Measurements from ENCODE around the gene BATF3.
"Not testable (repeated sequence)": the region's sequence is repeated elsewhere in the genome, so short reads cannot be mapped to it uniquely, and the experiment has no call there.

The BATF3 gene, protein sequence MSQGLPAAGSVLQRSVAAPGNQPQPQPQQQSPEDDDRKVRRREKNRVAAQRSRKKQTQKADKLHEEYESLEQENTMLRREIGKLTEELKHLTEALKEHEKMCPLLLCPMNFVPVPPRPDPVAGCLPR

DNA sequence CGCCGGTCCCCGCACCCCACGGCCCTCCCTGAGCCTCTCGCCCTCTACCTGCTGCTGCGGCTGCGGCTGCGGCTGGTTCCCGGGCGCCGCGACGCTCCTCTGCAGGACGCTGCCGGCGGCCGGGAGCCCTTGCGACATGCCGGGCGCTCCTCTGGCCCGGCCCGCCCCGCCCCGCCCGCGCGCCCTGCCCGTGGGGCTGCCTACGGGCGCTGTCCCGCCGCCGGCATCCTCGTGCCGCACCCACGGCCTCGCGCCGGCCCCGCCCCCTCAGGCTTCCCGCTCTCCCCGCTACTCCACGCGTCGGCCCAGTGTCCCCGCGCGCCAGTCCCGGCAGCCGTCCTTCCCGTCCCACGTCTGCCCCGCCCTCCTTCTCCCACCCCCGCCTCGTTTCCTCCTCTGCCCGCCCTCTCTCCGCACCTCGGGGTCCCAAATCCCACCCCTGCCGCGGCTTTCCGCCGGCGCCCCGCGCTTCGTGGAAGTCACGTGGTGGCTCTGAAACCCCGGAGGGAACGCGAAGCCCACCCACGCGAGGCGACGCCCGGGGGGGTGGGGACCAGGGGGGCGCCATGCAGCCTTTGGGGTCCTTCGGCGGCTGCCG lies at the start of gene BATF3:
BATF3 (minus strand) TSS at position 216 of the 598 bp plus-strand sequence; CDS start at position 138, 78 bp downstream.
- no peak for DNase-seq

DNA sequence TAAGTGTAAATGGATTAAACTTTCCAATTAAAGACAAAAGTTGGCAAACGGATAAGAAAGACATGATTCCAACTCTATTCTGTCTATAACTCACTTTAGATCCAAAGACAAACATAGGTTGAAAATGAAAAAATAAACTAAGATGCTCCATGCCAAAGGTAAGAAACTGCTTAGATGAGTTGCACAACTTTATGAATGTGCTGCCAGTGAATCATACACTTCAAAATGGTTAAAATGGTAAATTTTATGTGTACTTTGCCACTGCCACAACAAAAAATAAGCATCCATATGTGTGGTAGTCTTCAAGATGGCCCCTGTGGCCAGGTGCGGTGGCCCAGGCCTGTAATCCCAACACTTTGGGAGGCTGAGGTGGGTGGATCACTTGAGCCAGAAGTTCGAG lies 46.9 kb upstream of the BATF3 start:
- no peak for DNase-seq

DNA sequence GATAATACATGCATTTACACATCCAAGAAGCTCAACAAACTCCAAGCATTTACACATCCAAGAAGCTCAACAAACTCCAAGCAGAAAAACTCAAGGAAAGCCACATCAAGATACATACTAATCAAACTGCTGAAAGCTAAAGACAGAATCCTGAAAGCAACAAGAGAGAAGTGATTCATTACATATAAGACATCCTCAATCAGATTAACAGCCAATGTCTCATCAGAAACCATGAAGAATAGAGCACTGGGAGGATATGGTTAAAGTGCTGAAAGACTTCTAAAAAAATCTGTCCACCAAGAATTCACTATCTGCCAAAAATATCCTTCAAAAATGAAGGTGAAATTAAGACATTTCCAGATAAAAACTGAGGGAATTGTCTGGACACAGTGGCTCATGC lies 45.7 kb upstream of the BATF3 start:
- no peak for DNase-seq

DNA sequence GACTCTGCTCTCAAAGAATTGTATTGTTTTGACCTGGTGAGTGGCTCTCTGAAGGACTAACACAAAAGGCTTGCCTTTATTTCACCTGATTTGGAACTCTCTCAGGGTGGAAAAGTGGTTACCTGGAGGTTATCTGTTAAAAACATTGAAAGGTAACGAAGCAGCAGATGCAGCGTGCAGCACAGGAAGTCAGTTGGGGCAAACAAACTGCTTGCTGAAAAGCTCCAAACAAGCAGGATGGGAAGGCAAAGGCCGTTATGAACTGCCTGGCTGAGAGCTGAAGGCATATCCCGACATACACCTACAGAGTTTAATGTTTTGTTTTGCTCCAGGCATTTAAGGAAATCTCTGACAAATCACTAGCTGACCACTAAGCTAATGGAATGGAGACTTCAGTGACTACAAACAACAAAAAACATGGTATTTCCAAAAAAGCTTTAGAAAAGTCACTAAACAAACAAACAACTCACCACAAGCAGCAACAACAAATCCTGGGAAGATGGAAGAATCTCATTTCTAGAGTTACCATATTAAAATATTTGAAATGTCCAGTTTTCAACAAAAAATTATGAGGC lies 44.3 kb upstream of the BATF3 start:
- DNase-seq: no peak

DNA sequence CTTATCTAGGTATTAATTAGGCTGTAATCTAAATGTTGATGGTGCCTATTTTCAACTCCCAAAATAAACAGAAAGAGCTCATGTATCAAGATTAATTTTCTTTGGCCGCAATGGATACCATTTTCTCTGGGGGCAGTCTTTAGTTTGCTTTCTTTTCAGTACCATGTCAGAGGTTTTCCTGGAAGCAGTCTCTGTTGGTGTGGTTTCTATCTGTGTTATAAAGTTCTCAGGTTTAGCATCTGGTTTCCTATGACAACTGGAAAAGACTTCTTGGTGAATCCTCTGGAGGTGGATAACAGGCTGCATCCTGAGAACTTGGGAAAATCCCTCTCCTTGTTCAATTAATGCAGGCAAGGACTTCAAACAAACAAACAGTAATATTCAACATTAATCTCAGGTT lies 38.7 kb upstream of the BATF3 start:
- no peak for DNase-seq

DNA sequence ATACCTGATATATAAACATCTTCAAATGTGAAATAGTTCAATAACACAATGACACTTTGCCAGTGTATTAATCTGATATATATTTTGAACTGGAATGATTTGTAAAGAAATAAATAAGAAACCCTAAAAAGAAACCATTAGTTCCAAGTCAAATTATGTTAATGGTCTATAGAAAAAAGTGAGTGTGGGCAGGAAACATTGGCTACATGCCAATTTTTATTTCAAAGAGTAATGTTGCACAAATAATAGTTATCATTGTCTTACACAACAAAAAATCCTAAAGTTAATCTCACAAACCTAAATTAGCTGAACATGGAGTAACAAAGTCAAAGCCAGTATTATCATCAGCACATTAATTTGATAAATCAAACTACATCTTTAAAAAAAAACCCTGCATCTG lies 37.9 kb upstream of the BATF3 start:
- DNase-seq: no peak

DNA sequence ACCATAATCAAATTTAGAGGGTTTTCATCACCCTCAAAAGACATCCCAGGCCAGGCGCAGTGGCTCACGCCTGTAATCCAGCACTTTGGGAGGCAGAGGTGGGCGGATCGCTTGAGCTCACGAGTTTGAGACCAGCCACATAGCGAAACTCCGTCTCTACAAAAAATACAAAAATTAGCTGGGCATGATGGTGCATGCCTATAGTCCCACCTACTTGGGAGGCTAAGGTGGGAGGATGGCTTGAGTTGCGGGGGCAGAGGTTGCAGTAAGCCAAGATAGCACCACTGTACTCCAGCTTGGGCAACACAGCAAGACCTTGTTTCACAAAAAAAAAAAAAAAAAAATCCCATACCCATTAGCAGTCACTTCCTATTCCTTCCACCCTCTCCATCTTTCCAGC lies 33.5 kb upstream of the BATF3 start:
- no peak for DNase-seq

DNA sequence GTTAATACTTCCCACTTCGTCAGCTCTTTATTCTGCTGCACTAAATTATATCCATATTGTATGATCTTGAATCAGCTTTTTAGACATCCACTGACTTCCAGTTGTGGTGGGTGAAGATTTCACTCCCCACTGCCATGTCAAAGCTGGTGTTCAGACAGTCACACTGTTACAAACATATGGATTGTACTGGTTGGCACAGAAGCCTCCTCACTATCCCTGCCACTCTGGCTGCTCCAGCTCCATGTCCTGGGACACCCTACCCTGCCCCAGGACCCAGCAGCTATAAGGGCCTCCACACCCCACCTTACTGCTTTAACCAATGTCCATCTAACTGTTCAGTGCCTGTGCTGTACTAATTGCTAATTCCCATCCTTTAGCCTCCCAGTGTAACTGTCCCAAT lies 32.0 kb upstream of the BATF3 start:
- no peak for DNase-seq

DNA sequence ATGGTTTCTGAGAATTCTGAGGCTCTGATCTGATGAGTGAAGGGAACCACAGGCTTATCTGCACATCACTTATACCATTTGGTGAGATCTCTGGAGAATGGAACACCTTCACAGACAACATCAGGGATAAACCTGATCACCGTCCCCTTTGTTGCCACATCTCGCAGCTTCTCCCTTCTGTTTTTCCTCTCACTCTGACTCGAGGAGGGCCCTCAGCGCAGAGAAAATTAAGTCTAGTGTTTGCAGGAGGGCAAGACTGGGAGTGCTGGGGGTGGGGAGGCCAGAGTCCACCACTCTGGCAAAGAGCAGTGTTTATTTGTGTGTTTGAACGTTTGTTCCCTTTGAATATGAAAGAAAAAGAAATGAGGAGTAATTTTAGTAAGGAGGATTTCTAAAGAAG lies 29.0 kb upstream of the BATF3 start:
- no peak for DNase-seq

DNA sequence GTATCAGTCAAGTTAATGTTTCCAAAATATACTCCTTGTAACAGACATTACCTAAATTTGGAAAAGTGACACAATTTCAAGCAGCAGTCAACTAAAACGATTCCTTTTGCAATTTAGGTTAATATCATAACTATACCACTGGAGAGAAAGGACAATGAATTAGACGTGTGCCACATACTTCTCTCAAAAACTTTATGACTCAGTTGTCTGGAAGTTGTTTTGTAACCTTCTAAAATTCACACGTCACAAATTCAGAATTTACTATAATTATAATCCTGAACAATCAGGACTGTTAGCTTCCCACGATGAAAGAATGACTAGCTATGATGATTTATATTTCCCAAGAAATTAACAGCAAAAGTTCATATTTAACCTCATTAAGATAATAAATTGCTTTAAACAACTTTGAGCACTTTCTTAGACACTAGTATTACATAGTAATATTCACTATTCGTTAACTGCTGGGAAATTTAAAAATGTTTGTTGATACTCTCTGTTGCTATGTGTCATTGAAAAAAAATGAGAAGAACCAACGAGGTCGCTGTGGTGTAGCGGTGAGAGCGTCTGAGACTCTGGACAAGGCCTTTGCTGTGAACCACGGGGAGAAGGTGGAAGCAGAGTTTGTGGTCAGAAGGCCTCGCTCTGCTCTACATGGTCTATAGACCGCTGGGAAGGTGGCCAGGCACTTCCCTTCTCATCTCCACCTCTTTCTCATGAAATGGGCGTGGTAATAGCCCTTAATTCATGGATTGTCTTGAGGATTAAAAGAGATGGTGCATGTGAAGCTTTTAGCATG lies 27.9 kb upstream of the BATF3 start:
- no peak for DNase-seq

DNA sequence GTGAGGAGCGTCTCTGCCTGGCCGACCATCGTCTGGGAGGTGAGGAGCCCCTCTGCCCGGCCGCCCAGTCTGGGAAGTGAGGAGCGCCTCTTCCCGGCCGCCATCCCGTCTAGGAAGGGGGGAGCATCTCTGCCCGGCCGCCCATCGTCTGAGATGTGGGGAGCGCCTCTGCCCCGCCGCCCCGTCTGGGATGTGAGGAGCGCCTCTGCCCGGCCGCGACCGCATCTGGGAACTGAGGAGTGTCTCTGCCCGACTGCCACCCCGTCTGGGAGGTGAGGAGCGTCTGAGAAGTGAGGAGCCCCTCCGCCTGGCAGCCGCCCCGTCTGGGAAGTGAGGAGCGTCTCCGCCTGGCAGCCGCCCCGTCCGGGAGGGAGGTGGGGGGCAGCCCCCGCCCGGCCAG lies 25.0 kb upstream of the BATF3 start:
- not testable (repeated sequence) for DNase-seq

DNA sequence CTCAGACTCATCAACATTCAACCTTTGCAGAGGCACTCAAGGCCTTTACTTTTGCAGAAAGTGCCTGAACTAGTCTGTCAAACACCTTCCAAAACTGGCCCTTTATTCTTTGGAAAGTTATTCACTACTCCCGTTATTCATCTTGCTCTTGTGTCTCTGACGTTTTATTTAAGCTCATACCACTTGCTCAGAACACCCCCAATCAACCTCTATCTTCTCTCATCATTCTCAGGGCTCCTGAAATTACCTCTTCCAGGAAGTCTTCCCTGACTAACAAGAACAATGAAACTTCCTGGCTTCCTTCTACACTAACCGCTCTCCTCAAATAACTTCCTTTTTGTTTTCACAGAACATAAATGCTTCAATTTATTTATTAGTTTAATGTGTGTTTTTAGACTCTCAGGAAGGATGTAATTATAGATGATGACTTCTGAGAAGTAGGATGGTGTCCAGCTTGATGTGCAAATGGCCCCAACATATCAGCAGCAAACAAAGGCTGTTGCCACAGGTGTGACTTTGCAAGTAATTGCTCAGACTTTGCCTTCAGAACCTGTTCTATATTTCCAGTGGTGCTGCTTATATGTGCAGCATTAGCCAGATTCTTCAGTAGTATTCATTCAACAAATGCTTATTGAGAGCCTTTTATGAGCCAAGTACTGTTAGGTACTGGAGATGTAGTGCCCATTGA lies 22.8 kb upstream of the BATF3 start:
- no peak for DNase-seq

DNA sequence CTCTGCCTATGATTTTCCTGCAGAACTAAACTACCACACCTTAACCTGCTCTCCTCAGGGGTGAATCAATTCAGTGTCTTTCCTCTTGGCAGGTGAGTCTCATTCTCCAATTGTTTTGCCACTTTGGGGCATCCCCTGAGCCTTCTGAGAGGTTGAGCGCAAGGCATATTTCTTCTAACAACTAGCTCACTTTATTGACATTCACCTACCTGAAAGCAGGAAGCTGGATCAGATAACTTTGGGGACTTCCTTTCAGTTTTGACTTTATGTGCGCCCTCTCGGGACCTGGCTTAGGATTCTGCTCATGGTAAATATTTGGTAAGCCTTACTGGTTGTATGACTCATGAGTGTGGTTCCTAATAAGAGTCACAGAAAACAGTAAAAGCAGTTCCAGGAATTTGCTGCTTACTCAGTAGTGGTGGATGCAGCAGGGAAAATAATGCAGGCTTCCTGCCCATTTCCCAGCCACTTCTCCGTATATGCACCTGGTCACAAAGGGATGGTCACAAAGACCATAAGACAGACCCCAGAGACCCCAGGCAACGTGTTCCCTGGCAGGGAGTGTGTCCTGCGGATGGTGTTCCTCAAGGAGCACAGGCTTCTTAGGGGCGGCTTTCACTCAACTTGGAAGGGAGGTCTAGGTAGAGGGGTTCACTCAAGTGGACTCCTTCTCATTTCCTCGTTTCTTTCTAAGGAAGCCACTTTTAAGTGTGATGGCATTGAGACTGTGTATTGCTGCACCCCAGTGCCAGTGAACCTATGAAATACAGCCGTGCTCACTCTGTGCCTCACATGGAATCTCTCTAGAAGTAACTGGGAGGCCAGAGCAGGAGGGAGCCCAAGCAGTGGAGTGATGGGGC lies 22.0 kb upstream of the BATF3 start:
- DNase-seq: no peak

DNA sequence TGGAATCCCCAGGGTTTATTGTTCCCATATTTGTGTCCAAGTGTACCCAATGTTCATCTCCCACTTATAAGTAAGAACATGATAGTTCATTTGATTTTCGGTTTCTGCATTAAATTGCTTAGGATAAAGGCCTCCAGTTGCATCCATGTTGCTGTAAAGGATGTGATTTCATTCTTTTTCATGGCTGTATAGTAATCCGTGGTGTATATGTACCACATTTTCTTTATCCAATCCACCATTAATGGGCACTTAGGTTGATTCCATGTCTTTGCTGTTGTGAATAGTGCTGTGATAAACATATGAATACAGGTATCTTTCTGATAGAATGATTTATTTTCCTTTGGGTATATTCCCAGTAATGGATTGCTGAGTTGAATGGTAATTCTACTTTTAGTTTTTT lies 20.0 kb upstream of the BATF3 start:
- DNase-seq: no peak

DNA sequence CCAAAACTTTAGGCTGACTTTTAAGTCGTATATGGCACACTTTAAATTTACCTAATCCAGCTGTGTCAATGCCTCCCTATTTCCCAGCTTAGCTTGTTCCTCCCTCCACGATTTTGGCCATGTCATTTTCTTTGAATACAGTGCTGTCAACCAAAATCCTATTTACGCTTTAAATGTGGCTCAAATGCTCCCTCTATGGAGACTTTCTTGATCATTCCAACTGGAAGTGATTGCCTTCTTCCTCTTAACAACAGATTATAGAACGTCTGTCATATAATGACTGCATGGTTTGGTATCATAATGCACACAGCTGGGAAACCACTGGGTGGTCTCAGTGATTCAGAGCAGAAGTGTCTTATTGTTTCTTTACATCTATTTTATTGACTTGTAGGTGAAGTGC lies 18.9 kb upstream of the BATF3 start:
- no peak for DNase-seq

DNA sequence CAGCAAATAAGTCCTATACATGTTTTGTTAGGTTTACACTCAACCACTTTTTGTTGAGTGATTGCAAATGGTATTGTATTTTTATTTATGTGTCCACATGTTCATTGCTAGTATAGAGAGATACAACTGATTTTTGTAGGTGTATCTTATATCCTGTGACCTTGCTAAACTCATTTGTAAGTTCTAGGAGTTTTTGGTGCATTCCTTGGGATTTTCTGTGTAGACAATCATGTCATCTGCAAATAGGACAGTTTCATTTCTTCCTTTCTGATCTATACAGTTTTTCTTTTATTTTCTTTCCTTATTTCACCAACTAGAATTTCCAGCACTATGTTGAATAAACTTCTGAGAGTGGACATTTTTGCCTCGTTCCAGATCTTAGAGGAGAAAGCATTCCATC lies 16.5 kb upstream of the BATF3 start:
- DNase-seq: no peak

DNA sequence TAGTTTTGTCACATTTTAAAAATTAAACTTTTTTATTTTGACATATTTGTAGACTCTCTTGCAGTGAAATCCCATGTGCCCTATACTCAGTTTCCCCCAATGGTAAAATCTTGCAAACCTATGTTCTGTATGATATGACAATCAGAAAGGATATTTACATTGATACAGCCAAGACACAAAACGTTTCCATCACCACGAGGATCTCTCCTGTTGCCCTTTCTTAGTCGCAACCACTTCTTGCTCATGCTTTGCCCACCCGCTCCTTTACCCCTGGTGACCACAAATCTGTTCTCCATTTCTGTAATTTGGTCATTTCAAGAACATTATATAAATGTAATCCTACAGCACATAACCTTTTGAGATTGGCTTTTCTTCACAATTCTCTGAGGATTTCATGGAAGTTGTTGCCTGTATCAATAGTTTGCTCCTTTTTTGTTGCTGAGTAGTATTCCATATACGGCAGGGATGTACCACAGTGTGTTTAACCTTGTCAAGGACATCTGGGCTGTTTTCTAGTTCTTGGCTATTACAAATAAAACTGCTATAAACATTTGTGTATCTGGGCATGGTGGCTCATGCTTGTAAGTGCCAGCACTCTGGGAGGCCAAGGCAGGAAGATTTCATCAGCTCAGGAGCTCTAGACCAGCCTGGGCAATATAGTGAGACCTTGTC lies 14.0 kb upstream of the BATF3 start:
- no peak for DNase-seq

DNA sequence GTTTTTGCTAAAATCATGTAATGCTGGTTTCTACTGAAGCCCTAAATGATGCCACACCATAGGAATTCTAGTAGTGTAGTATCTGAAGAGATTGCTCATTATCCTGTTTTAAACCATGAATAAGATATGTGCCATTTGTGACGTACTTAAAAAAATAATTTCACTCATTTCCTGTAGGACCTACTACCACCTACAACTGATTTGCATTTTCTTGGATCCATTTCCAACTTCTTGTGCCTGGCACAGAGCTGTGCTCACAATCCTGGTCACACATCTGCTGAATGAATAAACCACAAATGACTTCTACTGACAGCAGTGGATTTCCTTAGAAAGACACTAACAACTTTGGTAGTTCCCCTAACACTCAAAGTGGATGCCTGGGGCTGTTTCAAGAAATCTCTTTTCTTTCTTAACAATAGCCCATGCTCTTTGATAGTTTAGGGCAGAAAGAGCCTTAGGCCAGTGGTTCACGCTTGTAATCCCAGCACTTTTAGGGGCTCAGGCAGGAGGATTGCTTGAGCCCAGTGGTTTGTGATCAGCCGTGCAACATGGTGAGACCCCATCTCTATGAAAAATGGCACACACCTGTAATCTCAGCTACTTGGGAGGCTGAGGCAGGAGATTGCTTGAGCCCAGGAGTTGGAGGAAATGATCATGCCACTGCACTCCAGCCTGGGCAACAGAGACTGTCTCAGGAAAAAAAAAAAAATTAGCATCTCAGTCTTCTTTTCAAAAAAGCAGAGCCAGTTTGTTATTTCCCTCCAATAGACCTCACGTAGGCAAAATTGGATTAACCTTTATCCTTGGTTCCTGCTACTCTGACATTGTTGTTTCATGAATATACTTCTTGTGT lies 13.0 kb upstream of the BATF3 start:
- no peak for DNase-seq

DNA sequence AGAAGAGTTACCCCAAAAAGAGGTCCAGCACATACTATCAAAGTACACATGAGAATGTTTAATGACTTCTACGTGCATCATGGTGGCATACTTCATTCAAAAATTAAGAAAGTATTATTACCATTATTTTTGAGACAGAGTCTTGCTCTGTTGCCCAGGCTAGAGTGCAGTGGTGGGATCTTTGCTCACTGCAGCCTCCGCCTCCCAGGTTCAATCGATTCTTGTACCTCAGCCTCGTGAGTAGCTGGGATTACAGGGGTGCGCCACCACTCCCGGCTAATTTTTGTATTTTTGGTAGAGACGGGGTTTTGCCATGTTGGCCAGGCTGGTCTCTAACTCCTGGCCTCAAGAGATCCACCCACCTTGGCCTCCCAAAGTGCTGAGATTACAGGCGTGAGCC lies 12.3 kb upstream of the BATF3 start:
- DNase-seq: not testable (repeated sequence)

DNA sequence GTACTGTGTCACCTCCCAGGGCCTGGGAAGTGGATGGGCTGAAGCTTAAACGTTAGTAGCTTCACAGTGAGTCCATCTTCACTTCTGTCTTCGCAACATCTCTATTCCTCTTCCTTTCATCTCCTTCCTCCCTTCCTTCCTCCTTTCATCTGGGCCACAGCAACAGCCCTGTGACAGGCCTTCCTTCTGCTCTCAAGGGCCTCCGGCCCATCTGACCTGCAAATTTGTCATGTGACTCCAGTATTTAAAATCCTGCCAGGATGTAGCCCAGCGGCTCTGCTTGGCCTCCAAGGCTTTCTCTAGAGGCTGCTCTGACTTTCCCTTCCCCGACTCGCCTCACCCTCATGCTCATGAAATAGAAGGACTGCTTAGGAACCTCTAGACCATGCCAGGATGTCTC lies 10.9 kb upstream of the BATF3 start:
- no peak for DNase-seq

DNA sequence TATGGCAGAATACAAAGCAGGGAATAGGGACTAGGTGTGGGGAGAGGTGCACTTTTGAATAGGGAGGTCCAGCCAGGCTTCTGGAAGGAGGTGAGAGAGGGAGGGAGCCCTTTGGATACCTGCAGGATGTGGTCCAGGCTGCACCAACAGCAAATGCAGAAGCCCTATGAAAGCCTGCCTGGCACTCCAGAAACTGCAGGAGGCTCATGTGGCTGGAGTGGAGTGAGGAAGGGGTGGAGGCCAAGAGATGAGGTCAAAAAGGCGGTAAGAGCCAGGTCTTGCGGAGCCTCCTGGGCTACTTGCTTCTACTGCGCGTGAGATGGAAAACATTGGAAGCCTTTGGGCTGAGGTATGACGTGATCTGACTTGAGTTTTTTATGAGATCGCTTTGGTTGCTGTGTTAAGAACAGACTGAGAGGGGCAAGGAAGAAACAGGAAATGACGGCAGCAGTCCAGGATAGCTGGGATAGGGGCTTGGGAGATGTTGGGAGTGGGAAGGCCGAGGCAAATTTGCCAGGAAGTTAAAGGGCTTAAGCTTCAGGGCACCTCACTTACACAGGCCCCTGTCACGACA lies 4.4 kb upstream of the BATF3 start:
- DNase-seq: no peak
